Transverse colon (tissue), 4 donors: Measurements from ENCODE around the gene ABHD16A. TPM values are rescaled to one million over a fixed set of nuclear protein-coding genes. Genes with fewer than 3 reads are reported as not detected.
A peak's percentile ranks its signal among the peaks of the same experiment; 100 is the strongest.

Experiments used
- DNase-seq: peaks from one replicate; pipeline ENCODE4 v3.0.0-alpha.2; 2019
- H3K27ac ChIP-seq, 4 donors: fragments of 200-600 bp; sonication (generic); 2 replicates each; pipeline ENCODE4 v1.5.1; 2016 to 2018; ENCODE audit warnings: inconsistent platforms in 4 of 4
- H3K27me3 ChIP-seq: fragments of 200-600 bp; sonication (generic); 2 replicates; pipeline ENCODE4 v1.5.1; 2017; ENCODE audit warnings: inconsistent platforms
- H3K36me3 ChIP-seq, 4 donors: fragments of 200-600 bp; sonication (generic); 2 replicates each; pipeline ENCODE4 v1.5.1; 2017 to 2019; ENCODE audit warnings: inconsistent platforms in 4 of 4
- H3K4me1 ChIP-seq, 4 donors: fragments of 200-600 bp; sonication (generic); 2 replicates each; pipeline ENCODE4 v1.5.1; 2017 to 2020; ENCODE audit warnings: inconsistent platforms in 4 of 4
- H3K4me3 ChIP-seq, 4 donors: fragments of 200-600 bp; sonication (generic); 1 replicate in 1 of 4; 2 replicates in 3 of 4; pipeline versions ENCODE4 v1.5.1 to v1.6.1; 2017 to 2019; ENCODE audit warnings: inconsistent platforms in 4 of 4
- H3K9me3 ChIP-seq, 2 donors: fragments of 200-600 bp; sonication (generic); 2 replicates each; pipeline ENCODE4 v1.5.1; 2017 to 2019; ENCODE audit warnings: inconsistent platforms in 2 of 2
- EP300 ChIP-seq: sonication (generic); formaldehyde crosslinking; IDR thresholded peaks from one replicate; pipeline ENCODE4 v1.6.1; 2017; ENCODE audit warnings: antibody characterized with exemption, low read depth
- POLR2A ChIP-seq: fragments of 450-650 bp; IDR thresholded peaks from one replicate; pipeline ENCODE4 v1.6.1; 2016; ENCODE audit warnings: antibody characterized with exemption, mild to moderate bottlenecking, moderate library complexity
- POLR2AphosphoS5 ChIP-seq, 3 donors: sonication (generic); formaldehyde crosslinking; IDR thresholded peaks; one replicate each; pipeline ENCODE4 v1.6.1; 2016; ENCODE audit warnings: antibody characterized with exemption in 3 of 3
- WGBS, 2 donors: methylation state at CpG; one replicate each; pipeline ENCODE4 v1.1.5; 2018; ENCODE audit warnings: low coverage in 1 of 2; 5-methylcytosine and 5-hydroxymethylcytosine counted together
- in situ Hi-C, 4 donors: fragments of 200-750 bp; cut with MboI; loops; one replicate each; pipeline versions ENCODE4 v1.15.0 to v1.15.1; 2017; ENCODE audit warnings: low sequenced_read_pairs in 3 of 4, low pct_ligation_motif_present in 1 of 4, low pct_unique_long_range_greater_than_20kb in 1 of 4
- intact Hi-C: fragments of 100-400 bp; cut with DNase I; formaldehyde crosslinking; loops from one replicate; pipeline ENCODE4 v1.15.1; 2023; ENCODE audit warnings: low total_unique reads
- total RNA-seq, 4 donors: library from RNA; depleted of rRNA; stranded (reverse); fragments of >200 nt; gene quantifications; one replicate each; pipeline ENCODE4 v1.1.0, GENCODE V29; 2016
- TF ChIP-seq, protein P1 (sequence below), 5 experiments: fragments of 200-600 bp in 3 of 5; fragments of 450-650 bp in 2 of 5; sonication (generic) in 3 of 5; IDR thresholded peaks; 1 replicate in 2 of 5; 2 replicates in 3 of 5; pipeline ENCODE4 v1.5.1; 2016 to 2017; ENCODE audit warnings: antibody characterized with exemption in 5 of 5, inconsistent platforms in 3 of 5, mild to moderate bottlenecking in 2 of 5, moderate library complexity in 1 of 5

Gene ABHD16A
- total RNA-seq, 4 donors from 2014 or later = 45.4 to 72.8 (median 67.4) TPM

DNA sequence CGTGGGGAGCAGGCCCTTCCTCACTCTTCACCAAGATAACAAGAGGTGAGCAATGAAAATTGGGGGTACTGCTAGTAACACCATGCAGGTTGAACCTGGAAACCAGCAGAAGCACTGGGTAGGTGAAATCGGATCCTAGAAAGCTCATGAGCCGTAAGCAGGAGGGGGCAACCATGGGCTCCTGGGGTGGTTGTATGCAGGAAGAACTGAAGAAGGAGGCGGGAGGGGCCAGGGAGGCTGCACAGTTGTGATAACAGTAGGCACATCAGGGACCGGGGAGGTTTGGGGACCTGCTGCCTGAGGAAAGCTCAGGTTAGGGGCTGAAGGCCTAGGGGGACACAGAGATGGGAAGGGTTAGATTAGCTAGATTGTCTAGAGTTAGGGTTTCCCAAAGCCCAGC is 16.6 kb downstream of the ABHD16A start:
- TF ChIP-seq, protein P1, sequence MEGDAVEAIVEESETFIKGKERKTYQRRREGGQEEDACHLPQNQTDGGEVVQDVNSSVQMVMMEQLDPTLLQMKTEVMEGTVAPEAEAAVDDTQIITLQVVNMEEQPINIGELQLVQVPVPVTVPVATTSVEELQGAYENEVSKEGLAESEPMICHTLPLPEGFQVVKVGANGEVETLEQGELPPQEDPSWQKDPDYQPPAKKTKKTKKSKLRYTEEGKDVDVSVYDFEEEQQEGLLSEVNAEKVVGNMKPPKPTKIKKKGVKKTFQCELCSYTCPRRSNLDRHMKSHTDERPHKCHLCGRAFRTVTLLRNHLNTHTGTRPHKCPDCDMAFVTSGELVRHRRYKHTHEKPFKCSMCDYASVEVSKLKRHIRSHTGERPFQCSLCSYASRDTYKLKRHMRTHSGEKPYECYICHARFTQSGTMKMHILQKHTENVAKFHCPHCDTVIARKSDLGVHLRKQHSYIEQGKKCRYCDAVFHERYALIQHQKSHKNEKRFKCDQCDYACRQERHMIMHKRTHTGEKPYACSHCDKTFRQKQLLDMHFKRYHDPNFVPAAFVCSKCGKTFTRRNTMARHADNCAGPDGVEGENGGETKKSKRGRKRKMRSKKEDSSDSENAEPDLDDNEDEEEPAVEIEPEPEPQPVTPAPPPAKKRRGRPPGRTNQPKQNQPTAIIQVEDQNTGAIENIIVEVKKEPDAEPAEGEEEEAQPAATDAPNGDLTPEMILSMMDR (IDR thresholded peaks at IDR 0.05) = no peak
- no peak for TF ChIP-seq POLR2AphosphoS5 (IDR thresholded peaks at IDR 0.05)
- no peak for TF ChIP-seq EP300
- no peak for TF ChIP-seq POLR2A
- peaks cover 3 to 14% (median 4%) of the 10 kb centered on the region in 4 donors for H3K4me1 ChIP-seq
- no peak overlapping the region for H3K27ac ChIP-seq
- 61 to 87% methylated on average over 3 to 5 of the region's 5 CpGs for WGBS, 2 donors
- H3K27me3 ChIP-seq = no peaks in the 10 kb centered on the region
- H3K9me3 ChIP-seq = no peaks in the 10 kb centered on the region
- DNase-seq = no peak
- intact Hi-C loops (loop anchor here (10.0 kb wide), 1 partner anchor 148 kb away; no protein-coding TSS in a partner anchor), in situ Hi-C loops (loop anchor here in 2 of 4 donors (5.0 to 10.0 kb wide), 2 partner anchors 78 to 81 kb away; partner anchors contain the start of gene SAPCD1 (in 1 of the 2))
- H3K4me3 ChIP-seq = no peak overlapping the region
- H3K36me3 ChIP-seq = peaks cover 0 to 28% (median 14%) of the 10 kb centered on the region in 4 donors

DNA sequence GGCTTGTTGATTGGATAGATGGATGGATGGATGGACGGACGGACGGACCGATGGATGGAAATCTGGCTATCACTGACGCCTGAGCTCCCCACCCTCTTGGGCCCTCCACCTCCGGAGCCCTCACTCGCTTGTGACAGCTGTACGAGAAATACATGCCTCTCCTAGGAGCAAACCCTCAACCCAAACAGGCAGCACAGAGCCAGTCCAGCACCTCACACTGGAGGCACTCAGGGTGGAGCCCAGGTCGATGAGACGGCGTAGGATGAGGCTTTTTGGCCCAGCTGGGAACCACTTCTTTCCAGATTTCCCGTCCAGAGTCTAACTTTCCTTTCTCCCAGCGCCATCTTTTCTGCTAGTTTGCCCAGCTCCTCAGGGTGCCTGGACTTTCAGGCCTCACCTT is 19.5 kb downstream of the ABHD16A start:
- peak overlapping the region in 3 of 4 donors; percentile 26 to 78 (median 73) for H3K27ac ChIP-seq
- DNase-seq = no peak
- WGBS, 2 donors = 85 to 92% methylated on average over 7 to 13 of the region's 13 CpGs
- H3K4me3 ChIP-seq = peak overlapping the region in 1 of 4 donors; percentile 43
- no peaks in the 10 kb centered on the region for H3K9me3 ChIP-seq
- in situ Hi-C loops = loop anchor here in 1 of 4 donors (10.0 kb wide), 1 partner anchor 81 kb away; the partner anchor contains the start of gene SAPCD1
- peaks cover 5 to 26% (median 11%) of the 10 kb centered on the region in 4 donors for H3K4me1 ChIP-seq
- no peaks in the 10 kb centered on the region for H3K27me3 ChIP-seq
- intact Hi-C loops = loop anchor here (10.0 kb wide), 1 partner anchor 151 kb away; no protein-coding TSS in a partner anchor
- H3K36me3 ChIP-seq = peaks cover 0 to 17% (median 10%) of the 10 kb centered on the region in 4 donors
- no peak for TF ChIP-seq POLR2A
- TF ChIP-seq POLR2AphosphoS5 (IDR thresholded peaks at IDR 0.05) = no peak

DNA sequence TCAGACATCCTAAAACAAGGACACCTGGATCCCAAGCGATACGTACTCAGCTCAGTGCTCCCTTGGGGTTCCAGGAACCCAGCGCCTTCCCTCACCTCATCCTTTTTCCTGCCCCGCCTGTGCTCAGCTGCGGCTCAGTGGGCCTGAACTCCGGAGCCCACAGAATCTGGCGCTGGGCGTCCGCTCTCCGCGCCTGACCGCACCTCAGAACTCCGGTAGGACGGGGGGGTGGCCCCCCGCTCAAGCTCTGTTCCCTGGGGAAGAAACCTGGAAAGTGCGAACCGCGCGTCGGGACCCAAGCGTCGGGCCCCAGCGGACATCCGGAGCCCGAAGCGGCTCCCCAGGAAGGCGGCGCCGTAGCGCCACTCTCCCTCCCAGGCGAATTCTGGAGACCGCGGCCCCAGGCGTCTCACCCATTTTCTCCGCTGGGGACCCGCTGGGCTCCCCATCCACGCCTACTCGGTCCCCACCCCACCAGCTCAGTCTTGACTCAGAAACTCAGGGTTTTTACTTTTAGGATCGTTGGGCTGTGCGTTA is 21.9 kb downstream of the ABHD16A start:
- in situ Hi-C loops (loop anchor here in 1 of 4 donors (10.0 kb wide), 1 partner anchor 84 kb away; the partner anchor contains the start of gene SAPCD1), intact Hi-C loops (loop anchor here (10.0 kb wide), 1 partner anchor 154 kb away; no protein-coding TSS in a partner anchor)
- 2% methylated on average over 21 of the region's 40 CpGs; no CpG with 5 or more reads in 1 of the 2 donors for WGBS, 2 donors
- TF ChIP-seq EP300 = no peak
- TF ChIP-seq, protein P1 (IDR thresholded peaks at IDR 0.05) = peak in 1 of 5 experiments; percentile 19
- peak in 1 of 3 donors; percentile 5 for TF ChIP-seq POLR2AphosphoS5 (IDR thresholded peaks at IDR 0.05)
- peak; percentile 31 for TF ChIP-seq POLR2A
- peak; percentile 61 for DNase-seq
- peaks cover 0 to under 1% (median 0%) of the 10 kb centered on the region in 4 donors for H3K36me3 ChIP-seq
- no peaks in the 10 kb centered on the region for H3K27me3 ChIP-seq
- no peaks in the 10 kb centered on the region for H3K9me3 ChIP-seq
- H3K4me1 ChIP-seq = peaks cover 5 to 26% (median 11%) of the 10 kb centered on the region in 4 donors
- peak overlapping the region; percentile 42 to 63 (median 43) for H3K4me3 ChIP-seq
- peak overlapping the region; percentile 70 to 85 (median 78) for H3K27ac ChIP-seq

DNA sequence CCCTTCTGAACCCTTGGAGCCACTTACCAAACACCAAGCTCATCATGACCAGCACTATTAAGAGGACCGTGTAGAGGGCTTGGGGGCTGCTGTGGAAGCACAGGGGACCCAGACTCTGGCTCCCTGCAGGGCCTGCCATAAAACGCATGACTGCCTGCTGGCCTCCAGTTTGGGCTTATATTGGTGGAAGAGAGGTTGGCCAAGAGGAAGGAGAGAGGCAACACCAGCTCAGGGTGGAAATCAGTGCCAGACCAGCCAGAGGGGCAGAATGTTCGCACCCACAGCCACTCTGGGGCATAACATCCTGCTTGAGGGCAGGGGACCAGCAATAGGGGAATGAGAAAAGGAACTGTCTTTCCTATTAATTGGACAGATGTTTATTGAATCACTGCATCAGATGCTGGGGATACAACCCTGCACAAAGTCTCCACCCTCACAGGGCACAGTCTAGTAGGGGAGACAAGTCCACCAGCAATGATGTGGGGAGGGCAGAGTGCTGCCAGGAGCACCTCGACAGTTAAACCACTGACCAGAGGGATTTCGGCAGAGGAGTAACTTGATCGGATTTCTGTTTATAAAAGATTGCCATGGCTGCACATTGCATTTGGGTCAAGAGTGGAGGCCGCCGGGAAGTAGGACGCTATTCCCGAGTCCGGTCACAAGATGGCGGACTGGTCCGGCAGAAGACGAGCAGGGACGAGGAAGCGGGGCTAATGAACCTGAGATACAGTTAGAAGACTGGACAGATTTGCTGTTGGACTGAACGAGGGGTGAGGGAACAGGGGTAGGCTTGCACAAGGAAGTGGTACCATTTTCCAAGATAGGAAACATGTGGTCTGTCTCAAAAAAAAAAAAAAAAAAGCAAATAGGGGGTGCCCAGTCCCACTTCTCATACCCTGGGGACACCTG is 22.6 kb downstream of the ABHD16A start, which contains the start of gene LY6G5C:
Gene LY6G5C, minus strand, starts transcription at position 842 of the 909 bp plus-strand sequence. Its CDS starts 694 bp downstream, at position 148.
- in situ Hi-C loops = loop anchor here in 1 of 4 donors (10.0 kb wide), 1 partner anchor 84 kb away; the partner anchor contains the start of gene SAPCD1
- 0 to 12% methylated on average over 12 to 16 of the region's 17 CpGs for WGBS, 2 donors
- DNase-seq = peak; percentile 89
- TF ChIP-seq EP300 = no peak
- peak in 2 of 3 donors; percentile 23 to 57 for TF ChIP-seq POLR2AphosphoS5 (IDR thresholded peaks at IDR 0.05)
- no peak for TF ChIP-seq POLR2A
- TF ChIP-seq, protein P1 (IDR thresholded peaks at IDR 0.05) = peak; percentile 52 to 78 (median 69)
- Histone ChIP-seq H3K36me3 (no peaks in the 10 kb centered on the region), H3K9me3 (no peaks in the 10 kb centered on the region), H3K4me1 (peaks cover 5 to 26% (median 11%) of the 10 kb centered on the region in 4 donors), H3K4me3 (peak within 1 kb of the TSS; percentile 42 to 63 (median 43)), H3K27ac (peak within 1 kb of the TSS; percentile 70 to 85 (median 78)), H3K27me3 (no peaks in the 10 kb centered on the region)
- intact Hi-C loops = loop anchor here (10.0 kb wide), 1 partner anchor 154 kb away; no protein-coding TSS in a partner anchor
